Vagina (tissue), 2 donors: Measurements from ENCODE around the gene ZCCHC9.

ENCODE experiments used
- POLR2A ChIP-seq, 2 donors: fragments of 450-650 bp; IDR thresholded peaks; one replicate each; pipeline ENCODE4 v1.6.1; 2017; ENCODE audit warnings: antibody characterized with exemption in 2 of 2, mild to moderate bottlenecking in 2 of 2, moderate library complexity in 2 of 2
- POLR2AphosphoS5 ChIP-seq, 2 donors: sonication (generic); formaldehyde crosslinking; IDR thresholded peaks; one replicate each; pipeline ENCODE4 v1.9.0; 2017; ENCODE audit warnings: antibody characterized with exemption in 2 of 2, mild to moderate bottlenecking in 2 of 2, low read depth in 1 of 2; ENCODE audit not compliant: insufficient read depth in 1 of 2
- TF ChIP-seq, protein P1 (sequence below), 3 experiments: fragments of 450-650 bp in 2 of 3; fragments of 200-600 bp in 1 of 3; sonication (generic) in 1 of 3; IDR thresholded peaks; one replicate each; pipeline ENCODE4 v1.5.1; 2017 to 2019; ENCODE audit warnings: antibody characterized with exemption in 3 of 3, mild to moderate bottlenecking in 2 of 3, moderate library complexity in 2 of 3

- TF ChIP-seq, protein P1, sequence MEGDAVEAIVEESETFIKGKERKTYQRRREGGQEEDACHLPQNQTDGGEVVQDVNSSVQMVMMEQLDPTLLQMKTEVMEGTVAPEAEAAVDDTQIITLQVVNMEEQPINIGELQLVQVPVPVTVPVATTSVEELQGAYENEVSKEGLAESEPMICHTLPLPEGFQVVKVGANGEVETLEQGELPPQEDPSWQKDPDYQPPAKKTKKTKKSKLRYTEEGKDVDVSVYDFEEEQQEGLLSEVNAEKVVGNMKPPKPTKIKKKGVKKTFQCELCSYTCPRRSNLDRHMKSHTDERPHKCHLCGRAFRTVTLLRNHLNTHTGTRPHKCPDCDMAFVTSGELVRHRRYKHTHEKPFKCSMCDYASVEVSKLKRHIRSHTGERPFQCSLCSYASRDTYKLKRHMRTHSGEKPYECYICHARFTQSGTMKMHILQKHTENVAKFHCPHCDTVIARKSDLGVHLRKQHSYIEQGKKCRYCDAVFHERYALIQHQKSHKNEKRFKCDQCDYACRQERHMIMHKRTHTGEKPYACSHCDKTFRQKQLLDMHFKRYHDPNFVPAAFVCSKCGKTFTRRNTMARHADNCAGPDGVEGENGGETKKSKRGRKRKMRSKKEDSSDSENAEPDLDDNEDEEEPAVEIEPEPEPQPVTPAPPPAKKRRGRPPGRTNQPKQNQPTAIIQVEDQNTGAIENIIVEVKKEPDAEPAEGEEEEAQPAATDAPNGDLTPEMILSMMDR (IDR thresholded peaks at IDR 0.05), result no peak
- TF ChIP-seq POLR2A (IDR thresholded peaks at IDR 0.05) (no peak), POLR2AphosphoS5 (IDR thresholded peaks at IDR 0.05; ENCODE audit: insufficient read depth in 1 of 2, low read depth in 1 of 2) (no peak)
Observed at GRCh38 chr5:81335946-81336345, 34.6 kb downstream of the ZCCHC9 start.
